Measurements from ENCODE around the gene CDK6. TPM values are rescaled to one million over a fixed set of nuclear protein-coding genes. Genes with fewer than 3 reads are reported as not detected.

CDK6 gene
- total and polyA plus RNA-seq, 2 experiments from 2014 or later = 7.4 to 23.7 TPM

- no peak for TF ChIP-seq CTCF (conservative IDR thresholded peaks at IDR 0.05; ENCODE audit: low read depth in 2 of 2)
Measured at GRCh38 chr7:92830027-92830426, 6.3 kb downstream of the CDK6 start (continued).

- Mint-ChIP-seq H3K27me3 (ENCODE audit: insufficient read depth, low read depth, poor library complexity) (peaks cover 14% of the 10 kb centered on the region), H3K36me3 (ENCODE audit: low read depth) (peaks cover 7% of the 10 kb centered on the region; the same call in 2 of the 3 replicates), H3K4me1 (peaks cover 60% of the 10 kb centered on the region), H3K27ac (no peak overlapping the region; the same call in 1 of the 2 replicates), H3K4me3 (no peak overlapping the region), H3K9me3 (no peaks in the 10 kb centered on the region; the same call in 2 of the 3 replicates)
- TF ChIP-seq ETS1 (IDR thresholded peaks at IDR 0.05) (no peak), REST (IDR thresholded peaks at IDR 0.05; ENCODE audit: unreplicated experiment) (no peak), ZNF114 (CRISPR knock-in tag; IDR thresholded peaks at IDR 0.05) (no peak)
- no peak for ATAC-seq
- Histone ChIP-seq H2AFZ (no peak overlapping the region), H3K4me1 (ENCODE audit: insufficient read depth) (peaks cover 64% of the 10 kb centered on the region), H3F3A (replicated peaks; ENCODE audit: low read depth) (no peaks in the 10 kb centered on the region), H3K27ac (ENCODE audit: low read depth) (no peak overlapping the region), H3K27me3 (ENCODE audit: insufficient read depth) (no peaks in the 10 kb centered on the region), H3K79me2 (replicated peaks; ENCODE audit: insufficient read depth) (peaks cover 72% of the 10 kb centered on the region), H4K20me1 (replicated peaks; ENCODE audit: insufficient read depth) (no peaks in the 10 kb centered on the region), H3K4me2 (no peak overlapping the region), H3K9me2 (ENCODE audit: insufficient read depth) (no peaks in the 10 kb centered on the region), H3K36me3 (ENCODE audit: insufficient read depth) (no peaks in the 10 kb centered on the region), H3K4me3 (no peak overlapping the region)
- DNase-seq (ENCODE audit: low spot score) = no peak
Measured at GRCh38 chr7:92827464-92828120, 8.8 kb downstream of the CDK6 start.

GRCh38 chr7:92826258-92826938 lies 10.0 kb downstream of the CDK6 start:
- no peaks in the 10 kb centered on the region for H3F3A ChIP-seq (replicated peaks; ENCODE audit: low read depth)
- Mint-ChIP-seq H3K27me3 (ENCODE audit: insufficient read depth, low read depth, poor library complexity) (peaks cover 9% of the 10 kb centered on the region), H3K36me3 (ENCODE audit: low read depth) (no peaks in the 10 kb centered on the region; the same call in 2 of the 3 replicates), H3K27ac (no peak overlapping the region), H3K4me1 (peaks cover 48% of the 10 kb centered on the region), H3K4me3 (no peak overlapping the region), H3K9me3 (no peaks in the 10 kb centered on the region)
- no peaks in the 10 kb centered on the region for H3K27me3 ChIP-seq (ENCODE audit: insufficient read depth)
- no peak for DNase-seq (ENCODE audit: low spot score)
- no peak overlapping the region for H3K4me3 ChIP-seq
- no peak for ATAC-seq
- H3K36me3 ChIP-seq (ENCODE audit: insufficient read depth) = no peaks in the 10 kb centered on the region
- H4K20me1 ChIP-seq (replicated peaks; ENCODE audit: insufficient read depth) = no peaks in the 10 kb centered on the region
- H3K4me2 ChIP-seq = no peak overlapping the region
- peaks cover 84% of the 10 kb centered on the region for H3K79me2 ChIP-seq (replicated peaks; ENCODE audit: insufficient read depth)
- H3K9me2 ChIP-seq (ENCODE audit: insufficient read depth) = no peaks in the 10 kb centered on the region
- H3K27ac ChIP-seq (ENCODE audit: low read depth) = no peak overlapping the region
- H2AFZ ChIP-seq = no peak overlapping the region
- peaks cover 55% of the 10 kb centered on the region for H3K4me1 ChIP-seq (ENCODE audit: insufficient read depth)
- TF ChIP-seq EZH2 (IDR thresholded peaks at IDR 0.05; ENCODE audit: low read depth, unreplicated experiment) = no peak
- TF ChIP-seq EZH2phosphoT487 (IDR thresholded peaks at IDR 0.05; ENCODE audit: unreplicated experiment) = no peak
- TF ChIP-seq ETS1 (IDR thresholded peaks at IDR 0.05) = no peak
- TF ChIP-seq REST (IDR thresholded peaks at IDR 0.05; ENCODE audit: unreplicated experiment) = no peak
- TF ChIP-seq CREB1 (CRISPR knock-in tag; IDR thresholded peaks at IDR 0.05; ENCODE audit: low read depth) = no peak
